Progenitor cell of endocrine pancreas (in vitro differentiated cells): ENCODE measurements around the gene AMOTL2. TPM values are rescaled to one million over a fixed set of nuclear protein-coding genes. Genes with fewer than 3 reads are reported as not detected.

ENCODE experiments used
- DNase-seq: peaks from one replicate; pipeline ENCODE4 v3.0.0; 2021; ENCODE audit warnings: low spot score; ENCODE audit not compliant: unreplicated experiment
- H3K27ac Mint-ChIP-seq: 2 replicates; pipeline ENCODE4 v1.8.0; 2021; ENCODE audit warnings: mild to moderate bottlenecking, moderate library complexity, mixed read lengths
- H3K27me3 Mint-ChIP-seq: 2 replicates; pipeline ENCODE4 v1.8.0; 2021; ENCODE audit warnings: mixed read lengths
- H3K36me3 Mint-ChIP-seq: 2 replicates; pipeline ENCODE4 v1.8.0; 2022; ENCODE audit warnings: mixed read lengths; ENCODE audit not compliant: insufficient read depth
- H3K4me1 Mint-ChIP-seq: 2 replicates; pipeline ENCODE4 v1.8.0; 2021; ENCODE audit warnings: low read depth, mixed read lengths
- H3K4me3 Mint-ChIP-seq: 2 replicates; pipeline ENCODE4 v1.8.0; 2021; ENCODE audit warnings: low read depth, mild to moderate bottlenecking, moderate library complexity, mixed read lengths
- H3K9me3 Mint-ChIP-seq: 2 replicates; pipeline ENCODE4 v1.8.0; 2021; ENCODE audit warnings: low read depth, mixed read lengths
- CTCF ChIP-seq: fragments of 200-600 bp; sonication (generic); IDR thresholded peaks from one replicate; pipeline ENCODE4 v1.5.0; 2021; ENCODE audit warnings: antibody characterized with exemption, mild to moderate bottlenecking; ENCODE audit not compliant: unreplicated experiment
- total RNA-seq: library from RNA; stranded (reverse); gene quantifications from 2 replicates; pipeline ENCODE4 v1.2.1, GENCODE V29; 2021

The AMOTL2 gene
- total RNA-seq, 1 donor from 2014 or later: 94.4 TPM

GRCh38 chr3:134359121-134360010 lies 14.9 kb downstream of the AMOTL2 start:
- Mint-ChIP-seq H3K9me3 (no peaks in the 10 kb centered on the region), H3K27ac (peak overlapping the region; percentile 85), H3K4me3 (no peak overlapping the region), H3K36me3 (peaks cover 40% of the 10 kb centered on the region), H3K27me3 (no peaks in the 10 kb centered on the region), H3K4me1 (peaks cover 24% of the 10 kb centered on the region)
- DNase-seq: no peak
- TF ChIP-seq CTCF: no peak

GRCh38 chr3:134357914-134358811 lies 16.1 kb downstream of the AMOTL2 start:
- Mint-ChIP-seq H3K4me3 (no peak overlapping the region), H3K4me1 (peaks cover 21% of the 10 kb centered on the region), H3K9me3 (no peaks in the 10 kb centered on the region), H3K27ac (peak overlapping the region; percentile 85), H3K36me3 (peaks cover 37% of the 10 kb centered on the region), H3K27me3 (no peaks in the 10 kb centered on the region)
- peak; percentile 37 for TF ChIP-seq CTCF
- no peak for DNase-seq

- Mint-ChIP-seq H3K27ac (peak overlapping the region; percentile 85), H3K36me3 (peaks cover 32% of the 10 kb centered on the region), H3K27me3 (no peaks in the 10 kb centered on the region), H3K4me3 (no peak overlapping the region), H3K9me3 (no peaks in the 10 kb centered on the region), H3K4me1 (peaks cover 21% of the 10 kb centered on the region)
- TF ChIP-seq CTCF: no peak
- no peak for DNase-seq
Measured at GRCh38 chr3:134357261-134357913, 16.9 kb downstream of the AMOTL2 start.

- Mint-ChIP-seq H3K4me1 (peaks cover 21% of the 10 kb centered on the region), H3K36me3 (peaks cover 33% of the 10 kb centered on the region), H3K27me3 (no peaks in the 10 kb centered on the region), H3K4me3 (no peak overlapping the region), H3K9me3 (no peaks in the 10 kb centered on the region), H3K27ac (peak overlapping the region; percentile 57)
- no peak for DNase-seq
- TF ChIP-seq CTCF: no peak
Measured at GRCh38 chr3:134356411-134357040, 17.7 kb downstream of the AMOTL2 start.

GRCh38 chr3:134355416-134355815 lies 18.8 kb downstream of the AMOTL2 start:
- H3K4me3 Mint-ChIP-seq: no peak overlapping the region
- peaks cover 24% of the 10 kb centered on the region for H3K4me1 Mint-ChIP-seq
- TF ChIP-seq CTCF: no peak
- no peaks in the 10 kb centered on the region for H3K27me3 Mint-ChIP-seq
- H3K36me3 Mint-ChIP-seq: peaks cover 32% of the 10 kb centered on the region
- H3K9me3 Mint-ChIP-seq: no peaks in the 10 kb centered on the region
- no peak for DNase-seq
- peak overlapping the region; percentile 68 for H3K27ac Mint-ChIP-seq
